Amygdala (tissue), 56 donors: ENCODE data around the gene MYT1.

Experiments
- DNase-seq, 56 donors: peaks; one replicate each; lab custom pipeline; 2025; lab: John Stamatoyannopoulos, UW

MYT1 gene

DNA sequence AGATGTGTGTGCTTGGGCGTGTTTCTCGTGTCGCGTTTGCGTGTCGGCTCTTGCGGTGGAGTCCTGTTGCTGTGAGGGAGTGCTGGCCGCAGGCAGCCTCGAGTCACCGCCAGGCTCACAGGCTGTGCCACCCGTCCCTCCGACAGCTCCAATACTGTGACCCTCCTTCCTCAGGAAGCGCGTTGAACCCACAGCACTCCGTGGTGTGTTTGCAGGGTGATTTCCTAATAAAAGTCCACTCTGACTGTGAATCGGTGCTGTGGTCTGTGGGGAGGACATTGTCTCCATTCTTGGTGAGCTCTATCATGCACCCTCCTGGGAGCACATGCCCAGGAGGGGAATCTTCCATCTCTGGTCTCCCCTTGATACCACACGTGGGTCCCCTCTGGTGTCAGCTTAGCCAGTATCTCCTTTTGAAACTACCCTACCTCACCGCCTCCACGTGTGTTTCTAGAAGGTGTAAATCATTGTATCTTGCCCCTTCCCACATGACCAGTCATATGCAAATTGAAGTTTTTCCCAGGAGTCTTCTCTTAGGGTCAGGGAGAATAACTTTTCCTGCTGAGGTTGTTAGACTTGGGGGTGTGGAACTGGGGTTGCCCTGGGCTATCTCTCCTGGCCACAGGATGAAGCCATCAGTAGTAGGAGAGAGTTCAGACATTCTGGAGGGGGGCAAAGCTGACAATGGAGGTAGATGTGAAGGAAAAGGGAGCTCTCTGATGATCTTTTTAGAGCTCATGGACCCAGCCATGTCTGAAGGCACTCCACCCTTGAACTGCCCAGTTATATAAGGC lies 77.9 kb downstream of the MYT1 start:
- no peak for DNase-seq

- DNase-seq = no peak
These were observed 78.7 kb downstream of the MYT1 start for GRCh38 chr20:64242797-64243475.

DNA sequence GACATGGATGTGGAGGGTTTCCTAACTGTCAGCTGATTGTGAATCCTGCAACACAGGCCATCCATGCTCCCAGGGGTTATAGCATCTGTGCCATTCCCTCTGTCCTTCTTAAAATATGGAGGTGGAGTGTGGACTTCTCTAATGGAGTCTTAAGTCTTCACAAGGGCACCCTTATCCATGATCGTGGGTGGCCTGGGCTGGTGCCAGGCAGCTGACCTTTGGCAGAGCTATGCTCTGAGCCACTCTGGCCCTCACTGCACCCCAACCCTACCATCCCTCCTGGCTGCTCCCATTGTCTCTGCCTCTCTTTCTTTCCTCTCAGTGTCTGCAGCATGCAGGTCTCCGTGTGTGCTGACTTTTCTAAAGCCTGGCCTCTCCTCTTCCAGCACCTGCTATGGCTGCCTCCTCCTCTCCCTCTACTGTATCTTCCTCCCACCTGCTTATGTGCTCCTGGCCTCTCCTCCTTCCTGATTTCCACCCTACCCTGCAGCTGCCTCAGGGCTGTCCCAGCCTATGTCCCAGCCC lies 80.1 kb downstream of the MYT1 start:
- no peak for DNase-seq

DNA sequence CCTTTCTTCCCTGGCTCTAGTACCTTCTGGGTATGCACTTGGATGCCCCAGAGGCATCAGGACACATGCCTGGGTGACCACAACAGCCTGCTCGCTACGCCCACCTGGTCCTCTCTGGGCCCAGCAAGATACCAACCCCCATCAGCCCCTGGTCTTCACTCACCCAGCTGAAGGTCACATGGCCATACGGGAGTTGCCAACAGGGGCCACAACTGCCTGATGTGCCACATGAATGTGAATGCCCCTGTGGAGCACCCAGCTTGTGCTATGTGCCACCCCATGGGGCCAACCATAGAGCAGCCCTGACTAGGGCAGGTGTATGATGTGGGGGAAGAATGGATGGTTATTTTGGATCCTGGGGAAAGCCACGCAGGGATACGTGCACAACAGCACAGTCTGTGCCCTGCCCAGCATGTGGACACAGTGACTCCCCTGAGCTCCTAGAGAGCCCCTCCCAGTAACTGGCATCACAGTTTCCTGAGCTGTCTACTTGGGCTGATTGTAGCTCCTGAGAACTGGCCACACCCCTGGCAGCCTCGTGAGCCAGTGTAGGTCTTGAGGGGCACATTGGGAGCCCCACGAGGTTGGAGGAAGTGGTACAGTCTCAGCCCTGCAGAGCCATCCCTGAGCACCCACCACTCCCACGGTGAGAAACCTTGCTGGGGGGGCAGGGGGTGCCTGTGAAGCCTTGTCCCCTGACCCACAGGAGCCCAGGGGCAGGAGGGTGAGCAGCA lies 80.8 kb downstream of the MYT1 start:
- no peak for DNase-seq

DNA sequence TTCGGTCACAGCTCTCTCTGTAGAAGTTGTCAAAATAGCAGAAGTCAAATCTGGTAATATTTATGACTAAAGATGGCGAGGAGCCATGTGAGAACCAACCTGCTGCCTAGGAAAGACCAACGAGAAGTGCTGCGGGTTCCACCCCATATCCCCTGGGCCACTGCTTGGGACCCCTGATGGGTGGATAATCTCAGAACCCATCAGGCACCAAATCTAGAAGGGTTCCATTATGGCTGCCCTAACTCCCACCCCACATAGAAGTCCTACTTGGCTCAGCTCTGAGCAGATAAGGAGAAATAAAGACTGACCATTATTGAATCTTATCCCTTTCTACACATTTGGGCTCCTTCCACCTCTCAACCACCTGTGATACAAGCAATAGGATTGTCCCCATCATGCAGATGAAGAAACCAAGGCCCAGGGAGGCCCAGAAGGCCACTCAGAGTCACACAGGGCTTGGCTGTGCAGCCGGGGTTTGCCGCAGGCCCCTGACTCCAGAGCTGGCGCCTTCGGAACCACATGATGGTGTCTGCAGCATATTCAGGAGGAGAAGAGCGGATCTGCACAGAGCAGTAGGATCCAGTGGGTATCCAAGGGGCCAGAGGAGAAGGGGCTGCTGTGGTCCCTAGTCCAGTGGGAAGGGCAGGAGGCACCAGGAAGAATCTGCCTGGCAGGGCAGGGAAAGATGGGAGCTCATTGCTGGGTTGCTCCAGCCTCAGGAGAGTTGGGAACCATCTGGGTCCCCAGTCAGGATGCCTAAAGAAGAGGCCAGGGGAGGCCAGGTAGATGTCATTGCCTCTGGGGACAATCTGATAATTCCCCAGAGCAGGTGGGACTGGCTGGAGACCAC lies 81.7 kb downstream of the MYT1 start:
- no peak for DNase-seq

GRCh38 chr20:64246616-64247306 lies 82.5 kb downstream of the MYT1 start:
- no peak for DNase-seq

- no peak for DNase-seq
These were observed 83.0 kb downstream of the MYT1 start for GRCh38 chr20:64247307-64247618.

DNA sequence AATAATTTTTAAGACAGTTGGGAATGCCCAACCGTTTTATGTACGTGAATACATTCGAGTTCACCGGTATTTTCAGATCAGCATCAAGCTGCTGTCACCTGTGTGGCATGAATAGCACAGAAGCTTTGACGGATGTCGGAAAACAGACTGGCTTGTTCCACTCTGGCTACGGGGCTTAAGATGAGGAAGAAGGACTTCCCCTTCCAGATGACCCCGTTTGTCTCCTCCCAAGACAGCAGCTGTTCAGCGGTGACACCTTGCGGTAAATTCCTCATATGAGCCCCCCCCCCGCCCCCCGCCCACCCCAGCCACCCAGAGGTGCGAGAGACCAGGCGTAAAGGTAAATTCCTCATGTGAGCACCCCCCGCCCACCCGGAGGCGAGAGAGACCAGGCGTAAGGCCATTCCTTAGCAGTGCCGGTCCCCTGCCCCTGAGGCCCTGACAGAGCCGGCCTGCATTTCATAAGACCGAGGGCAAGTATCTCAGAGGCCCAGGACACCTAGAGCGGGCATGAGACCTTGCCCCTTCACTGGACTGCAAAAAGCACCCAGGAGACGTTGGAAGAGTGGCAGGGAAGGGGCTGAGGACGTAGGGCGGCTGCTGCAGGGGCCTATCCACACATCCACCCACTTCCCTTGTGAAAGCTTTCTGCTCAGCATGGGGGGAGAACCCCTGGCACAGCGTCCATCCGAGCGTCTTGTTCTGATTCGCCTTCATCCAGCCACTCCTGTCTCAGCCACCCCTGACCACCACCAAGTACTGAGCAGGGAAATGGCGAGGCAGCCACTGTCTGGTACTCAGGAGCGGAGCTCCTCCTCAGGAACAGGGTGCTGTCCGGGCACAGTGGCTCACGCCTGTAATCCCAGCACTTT lies 84.0 kb downstream of the MYT1 start:
- DNase-seq = no peak

- no peak for DNase-seq
These were observed 85.8 kb downstream of the MYT1 start for GRCh38 chr20:64250027-64250426.

- no peak for DNase-seq
These were observed 88.7 kb downstream of the MYT1 start for GRCh38 chr20:64253000-64253383.

- no peak for DNase-seq
These were observed 89.2 kb downstream of the MYT1 start for GRCh38 chr20:64253443-64253842.

- DNase-seq = no peak
These were observed 89.9 kb downstream of the MYT1 start for GRCh38 chr20:64254156-64254555.

DNA sequence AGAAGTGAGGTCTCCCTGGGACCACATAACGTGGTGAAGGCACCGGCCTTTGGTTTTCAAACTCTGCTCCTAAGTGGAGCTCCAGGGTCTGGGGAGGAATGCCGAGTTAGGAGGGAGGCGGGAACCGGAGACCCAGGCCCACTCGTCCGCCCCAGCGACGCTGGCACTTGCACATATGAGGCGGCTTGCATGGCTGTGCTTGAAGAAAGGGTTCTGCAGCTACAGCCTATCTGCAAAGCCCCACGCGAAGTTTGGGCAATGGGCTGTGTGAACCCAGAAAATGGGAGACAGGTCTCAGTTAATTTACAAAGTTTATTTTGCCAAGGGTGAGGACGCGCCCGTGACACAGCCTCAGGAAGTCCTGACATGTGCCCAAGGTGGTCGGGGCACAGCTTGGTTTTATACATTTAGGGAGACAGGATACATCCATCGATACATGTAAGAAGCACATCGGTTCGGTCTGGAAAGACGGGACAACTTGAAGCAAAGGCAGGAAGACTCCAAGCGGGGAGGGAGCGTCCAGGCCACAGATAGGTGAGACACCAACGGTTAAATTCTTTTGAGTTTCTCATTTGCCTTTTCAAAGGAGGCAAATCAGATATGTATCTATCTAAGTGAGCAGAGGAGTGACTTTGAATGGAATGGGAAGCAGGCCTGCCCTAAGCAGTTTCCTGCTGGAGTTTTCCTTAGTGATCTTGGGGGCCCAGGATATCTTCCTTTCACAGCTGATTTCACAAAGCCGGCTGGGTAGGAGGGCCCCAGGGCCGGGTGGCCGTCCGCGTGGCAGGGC lies 90.5 kb downstream of the MYT1 start:
- no peak for DNase-seq

- DNase-seq = peak in 47 of 56 donors; percentile 23 to 86 (median 63)
These were observed 91.4 kb downstream of the MYT1 start, which contains the start of gene PCMTD2 for GRCh38 chr20:64255361-64256281. TSS of gene PCMTD2 (plus strand) at chr20:64255748. CDS start at chr20:64259966, 4,218 bp downstream.

DNA sequence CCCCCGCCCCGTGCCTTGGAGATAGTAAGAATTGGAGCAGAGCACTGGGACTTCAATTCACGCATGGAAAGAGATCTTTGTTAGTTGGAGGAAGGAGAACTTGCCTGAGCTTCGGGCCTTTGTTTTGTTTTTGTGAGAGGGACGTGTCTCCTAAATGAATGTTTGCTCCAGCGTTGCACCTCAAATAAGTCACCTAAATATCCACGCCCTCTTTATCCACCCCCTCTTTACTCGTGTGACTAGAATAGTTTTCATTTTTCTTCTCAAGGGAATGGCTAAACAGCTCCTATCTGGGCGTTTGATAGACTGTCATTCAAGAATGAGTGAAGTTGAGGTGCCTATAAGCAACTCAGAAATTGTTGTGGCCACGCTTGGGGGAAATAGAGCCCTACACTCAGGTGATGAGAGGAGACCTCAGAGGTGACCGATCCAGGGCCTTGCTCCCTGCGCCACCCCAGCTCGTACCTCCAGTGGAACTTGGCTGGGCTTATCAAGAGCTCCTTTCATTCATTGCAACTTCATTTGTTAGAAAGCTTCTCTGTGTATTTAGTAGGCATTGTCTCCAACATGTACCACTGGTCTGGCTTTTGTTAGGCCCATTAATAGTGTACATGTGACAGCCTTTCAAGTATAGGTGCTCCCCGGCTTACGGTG lies 92.2 kb downstream of the MYT1 start:
- DNase-seq = no peak

GRCh38 chr20:64257107-64257757 lies 93.0 kb downstream of the MYT1 start:
- DNase-seq = no peak
